Mesenchymal stem cell (in vitro differentiated cells and primary cell): ENCODE measurements around the gene ASPG.

ENCODE experiments used
- DNase-seq: peaks from one replicate; pipeline ENCODE4 v3.0.0-alpha.2; 2013
- H2AFZ ChIP-seq: one replicate; pipeline ENCODE4 v1.6.1; 2013; ENCODE audit warnings: low read depth, mild to moderate bottlenecking, control low read depth, inconsistent platforms, low read length, moderate library complexity
- H2AK5ac ChIP-seq: 2 replicates; pipeline ENCODE4 v1.6.1; 2013; ENCODE audit warnings: low read length, moderate library complexity, mild to moderate bottlenecking, inconsistent platforms; ENCODE audit not compliant: severe bottlenecking
- H2BK120ac ChIP-seq: one replicate; pipeline ENCODE4 v1.6.1; 2013; ENCODE audit warnings: low read depth, mild to moderate bottlenecking, inconsistent platforms, low read length, moderate library complexity
- H2BK12ac ChIP-seq, 2 experiments: one replicate each; pipeline ENCODE4 v1.6.1; 2013; ENCODE audit warnings: inconsistent platforms in 2 of 2, low read length in 2 of 2, mild to moderate bottlenecking in 2 of 2, moderate library complexity in 2 of 2, control low read depth in 1 of 2
- H2BK15ac ChIP-seq: one replicate; pipeline ENCODE4 v1.6.1; 2013; ENCODE audit warnings: mild to moderate bottlenecking, low read depth, inconsistent platforms; ENCODE audit not compliant: poor library complexity, severe bottlenecking
- H2BK5ac ChIP-seq: 2 replicates; pipeline ENCODE4 v1.6.1; 2013; ENCODE audit warnings: low read depth, mild to moderate bottlenecking, low read length, control low read depth, inconsistent platforms; ENCODE audit not compliant: poor library complexity, severe bottlenecking
- H3K14ac ChIP-seq, 2 experiments: one replicate each; pipeline ENCODE4 v1.6.1; 2013; ENCODE audit warnings: inconsistent platforms in 2 of 2, low read length in 2 of 2, control low read depth in 1 of 2, mild to moderate bottlenecking in 1 of 2, moderate library complexity in 1 of 2
- H3K18ac ChIP-seq, 2 experiments: one replicate each; pipeline ENCODE4 v1.6.1; 2013; ENCODE audit warnings: inconsistent platforms in 2 of 2, low read length in 2 of 2, control low read depth in 1 of 2, low read depth in 1 of 2, mild to moderate bottlenecking in 1 of 2
- H3K23ac ChIP-seq, 2 experiments: one replicate each; pipeline ENCODE4 v1.6.1; 2013; ENCODE audit warnings: inconsistent platforms in 2 of 2, low read length in 2 of 2, mild to moderate bottlenecking in 2 of 2, moderate library complexity in 2 of 2, control low read depth in 1 of 2
- H3K27ac ChIP-seq: 2 replicates; pipeline ENCODE4 v1.5.1; 2013; ENCODE audit warnings: mild to moderate bottlenecking, moderate library complexity, low read length, control low read depth, inconsistent platforms; ENCODE audit not compliant: poor library complexity, severe bottlenecking
- H3K27me3 ChIP-seq, 2 experiments: 2 replicates each; pipeline versions ENCODE4 v1.6.1 to v1.7.0; 2013; ENCODE audit warnings: low read length in 2 of 2, mild to moderate bottlenecking in 2 of 2, moderate library complexity in 2 of 2, control low read depth in 1 of 2, inconsistent platforms in 1 of 2; ENCODE audit not compliant: control insufficient read depth in 1 of 2, insufficient read depth in 1 of 2
- H3K36me3 ChIP-seq, 2 experiments: 2 replicates each; pipeline versions ENCODE4 v1.6.1 to v1.7.0; 2013; ENCODE audit warnings: low read length in 2 of 2, control low read depth in 1 of 2, inconsistent platforms in 1 of 2, low read depth in 1 of 2, mild to moderate bottlenecking in 1 of 2; ENCODE audit not compliant: insufficient read depth in 2 of 2, control insufficient read depth in 1 of 2
- H3K4ac ChIP-seq, 2 experiments: one replicate each; pipeline ENCODE4 v1.6.1; 2013; ENCODE audit warnings: inconsistent platforms in 2 of 2, low read length in 2 of 2, mild to moderate bottlenecking in 2 of 2, moderate library complexity in 2 of 2, control low read depth in 1 of 2, low read depth in 1 of 2
- H3K4me1 ChIP-seq: 2 replicates; pipeline ENCODE4 v1.6.1; 2013; ENCODE audit warnings: low read depth, low read length, control low read depth; ENCODE audit not compliant: control insufficient read depth, insufficient read depth
- H3K4me2 ChIP-seq: 2 replicates; pipeline ENCODE4 v1.6.1; 2013; ENCODE audit warnings: low read length, mild to moderate bottlenecking, inconsistent platforms; ENCODE audit not compliant: poor library complexity, severe bottlenecking
- H3K4me3 ChIP-seq, 2 experiments: 2 replicates each; pipeline versions ENCODE4 v1.5.1 to v1.7.0; 2013; ENCODE audit warnings: low read length in 2 of 2, mild to moderate bottlenecking in 2 of 2, control low read depth in 1 of 2, low read depth in 1 of 2; ENCODE audit not compliant: insufficient read depth in 1 of 2
- H3K79me1 ChIP-seq: replicated peaks from 2 replicates; pipeline ENCODE4 v1.6.1; 2013; ENCODE audit warnings: mild to moderate bottlenecking, control low read depth, low read length, inconsistent platforms; ENCODE audit not compliant: poor library complexity, severe bottlenecking
- H3K9ac ChIP-seq: 2 replicates; pipeline ENCODE4 v1.7.0; 2013; ENCODE audit warnings: mild to moderate bottlenecking, low read length, moderate library complexity
- H3K9me3 ChIP-seq: 2 replicates; pipeline ENCODE4 v1.7.0; 2013; ENCODE audit warnings: mild to moderate bottlenecking, low read length; ENCODE audit not compliant: control insufficient read depth
- H4K8ac ChIP-seq: one replicate; pipeline ENCODE4 v1.6.1; 2013; ENCODE audit warnings: inconsistent platforms, mild to moderate bottlenecking, low read length, moderate library complexity
- H4K91ac ChIP-seq: one replicate; pipeline ENCODE4 v1.6.1; 2013; ENCODE audit warnings: mild to moderate bottlenecking, low read length, inconsistent platforms
- WGBS: methylation state at CpG from one replicate; pipeline ENCODE4 v1.1.7; 2013; ENCODE audit warnings: mixed read lengths; 5-methylcytosine and 5-hydroxymethylcytosine counted together
- small RNA-seq: library from polyadenylated mRNA; stranded (forward); fragments of <200 nt; extraction: miRNeasy Mini kit (QIAGEN cat#:217004); gene quantifications from one replicate; pipeline ENCODE3, GENCODE V24; 2013; ENCODE audit warnings: low read depth

Gene ASPG

GRCh38 chr14:104164512-104164911, 79.0 kb downstream of the ASPG start:
- Histone ChIP-seq H2BK120ac (no peak overlapping the region), H2BK12ac (no peak overlapping the region), H3K18ac (no peak overlapping the region), H3K4me1 (no peaks in the 10 kb centered on the region), H4K8ac (no peak overlapping the region), H3K27ac (no peak overlapping the region), H3K9me3 (no peaks in the 10 kb centered on the region), H3K9ac (no peak overlapping the region), H3K4ac (no peak overlapping the region), H3K4me3 (no peak overlapping the region), H2BK15ac (no peak overlapping the region), H2AK5ac (no peak overlapping the region), H2BK5ac (no peak overlapping the region), H3K14ac (no peak overlapping the region), H3K79me1 (no peaks in the 10 kb centered on the region), H2AFZ (no peak overlapping the region), H4K91ac (peak overlapping the region; percentile 47), H3K27me3 (no peaks in the 10 kb centered on the region), H3K36me3 (no peaks in the 10 kb centered on the region), H3K23ac (no peak overlapping the region), H3K4me2 (no peak overlapping the region)
- WGBS: 86% methylated on average over 9 of the region's 9 CpGs
- no peak for DNase-seq

Small RNAs within 50 kb of the gene (small RNA-seq; reads per million reads assigned to genes)
- gene MIR203A: 0.86 reads per million
